Stomach (tissue), 4 donors: ENCODE data around the gene VEGFC.

Experiments used
- CTCF ChIP-seq, 7 experiments: fragments of 450-650 bp in 4 of 7; fragments of 200-600 bp in 3 of 7; sonication (generic) in 3 of 7; IDR thresholded peaks; one replicate each; pipeline ENCODE4 v1.5.1; 2016 to 2019; ENCODE audit warnings: antibody characterized with exemption in 7 of 7, control low read depth in 2 of 7, mild to moderate bottlenecking in 1 of 7
- POLR2AphosphoS5 ChIP-seq, 3 donors: sonication (generic); formaldehyde crosslinking; IDR thresholded peaks; one replicate each; pipeline ENCODE4 v1.6.1; 2016; ENCODE audit warnings: antibody characterized with exemption in 3 of 3

- no peak for TF ChIP-seq CTCF (IDR thresholded peaks at IDR 0.05)
- no peak for TF ChIP-seq POLR2AphosphoS5 (IDR thresholded peaks at IDR 0.05)
These were observed 44.6 kb upstream of the VEGFC start for GRCh38 chr4:176837169-176837895.
